ENCODE data around the gene KLF13. TPM values are rescaled to one million over a fixed set of nuclear protein-coding genes. Genes with fewer than 3 reads are reported as not detected.

The KLF13 gene
- total and polyA plus RNA-seq, 10 of the 15 experiments (the other 5 are each of a cell fraction or from before 2014, with no cell fraction given), result 20.3 to 109 (median 51.4) TPM

DNA sequence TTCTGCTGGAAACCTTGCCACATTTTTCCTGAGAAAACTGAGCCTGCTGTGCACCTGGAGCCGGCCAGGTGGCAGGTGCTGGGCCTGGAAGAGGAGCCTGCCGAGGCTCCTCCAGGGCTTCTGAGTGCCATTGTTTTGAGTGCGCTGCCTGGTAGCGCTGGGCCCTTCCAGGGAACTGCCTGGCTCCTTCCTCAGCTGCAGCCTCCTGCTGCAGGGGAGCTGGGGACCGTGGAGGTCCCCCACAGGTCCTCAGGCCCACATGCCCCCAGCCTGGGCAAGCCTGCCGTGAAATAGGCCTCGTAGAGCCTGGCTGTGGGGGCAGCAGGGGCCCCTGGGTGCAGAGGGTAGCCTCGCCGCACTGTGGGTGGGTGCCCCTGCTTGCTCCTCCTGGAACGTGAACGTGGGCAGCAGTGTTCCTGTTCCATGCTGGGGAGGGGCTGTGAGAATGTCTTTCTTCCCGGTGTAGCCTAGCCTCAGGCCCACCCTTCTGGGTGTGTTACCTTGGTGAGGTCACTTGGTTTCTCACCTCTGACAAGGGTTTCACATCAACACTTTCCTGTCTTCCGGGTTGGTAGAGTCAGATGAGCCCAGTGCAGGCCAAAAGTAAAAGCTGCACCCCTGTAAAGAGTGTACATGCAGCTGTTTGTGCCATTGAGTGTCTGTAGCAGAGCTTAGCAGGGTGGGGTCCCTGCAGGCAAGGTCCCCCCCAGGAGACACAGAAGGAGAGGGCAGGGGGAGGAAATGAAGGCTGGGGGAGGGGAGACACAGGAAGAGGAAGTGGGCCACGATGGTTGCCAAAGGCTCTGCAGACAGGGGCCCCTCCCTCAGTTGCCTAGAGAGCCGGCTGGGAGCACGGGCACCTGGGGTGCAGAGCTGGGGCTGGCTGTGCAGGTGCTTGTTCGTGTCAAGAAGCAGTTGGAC, 34.5 kb downstream of the KLF13 start (continued):
- no peak for TF ChIP-seq BCL3 (IDR thresholded peaks at IDR 0.05; ENCODE audit: borderline replicate concordance, insufficient read depth, low read depth, low read length, poor library complexity, severe bottlenecking)
- TF ChIP-seq NFYB (IDR thresholded peaks at IDR 0.05; ENCODE audit: insufficient read depth, low read depth, low read length), result no peak
- no peak for TF ChIP-seq KAT2A (conservative IDR thresholded peaks at IDR 0.05; ENCODE audit: control insufficient read depth, low read depth, low read length)
- TF ChIP-seq ZNF384 (IDR thresholded peaks at IDR 0.05; ENCODE audit: borderline replicate concordance, low read depth, low read length), result no peak
- no peak for TF ChIP-seq SRF (IDR thresholded peaks at IDR 0.05; ENCODE audit: low read depth in 2 of 2, low read length in 2 of 2)
- TF ChIP-seq EZH2 (IDR thresholded peaks at IDR 0.05; ENCODE audit: borderline replicate concordance, control insufficient read depth, low read depth, low read length), result no peak
- TF ChIP-seq HDAC6 (IDR thresholded peaks at IDR 0.05; ENCODE audit: unreplicated experiment), result no peak
- no peak for TF ChIP-seq SMAD5 (IDR thresholded peaks at IDR 0.05; ENCODE audit: low read depth)
- no peak; the same call in 1 of the 2 replicates for TF ChIP-seq ZBTB40 (IDR thresholded peaks at IDR 0.05; ENCODE audit: borderline replicate concordance)
- no peak for TF ChIP-seq RAD21 (IDR thresholded peaks at IDR 0.05; ENCODE audit: insufficient read depth, low read depth, low read length)
- TF ChIP-seq, protein P1, sequence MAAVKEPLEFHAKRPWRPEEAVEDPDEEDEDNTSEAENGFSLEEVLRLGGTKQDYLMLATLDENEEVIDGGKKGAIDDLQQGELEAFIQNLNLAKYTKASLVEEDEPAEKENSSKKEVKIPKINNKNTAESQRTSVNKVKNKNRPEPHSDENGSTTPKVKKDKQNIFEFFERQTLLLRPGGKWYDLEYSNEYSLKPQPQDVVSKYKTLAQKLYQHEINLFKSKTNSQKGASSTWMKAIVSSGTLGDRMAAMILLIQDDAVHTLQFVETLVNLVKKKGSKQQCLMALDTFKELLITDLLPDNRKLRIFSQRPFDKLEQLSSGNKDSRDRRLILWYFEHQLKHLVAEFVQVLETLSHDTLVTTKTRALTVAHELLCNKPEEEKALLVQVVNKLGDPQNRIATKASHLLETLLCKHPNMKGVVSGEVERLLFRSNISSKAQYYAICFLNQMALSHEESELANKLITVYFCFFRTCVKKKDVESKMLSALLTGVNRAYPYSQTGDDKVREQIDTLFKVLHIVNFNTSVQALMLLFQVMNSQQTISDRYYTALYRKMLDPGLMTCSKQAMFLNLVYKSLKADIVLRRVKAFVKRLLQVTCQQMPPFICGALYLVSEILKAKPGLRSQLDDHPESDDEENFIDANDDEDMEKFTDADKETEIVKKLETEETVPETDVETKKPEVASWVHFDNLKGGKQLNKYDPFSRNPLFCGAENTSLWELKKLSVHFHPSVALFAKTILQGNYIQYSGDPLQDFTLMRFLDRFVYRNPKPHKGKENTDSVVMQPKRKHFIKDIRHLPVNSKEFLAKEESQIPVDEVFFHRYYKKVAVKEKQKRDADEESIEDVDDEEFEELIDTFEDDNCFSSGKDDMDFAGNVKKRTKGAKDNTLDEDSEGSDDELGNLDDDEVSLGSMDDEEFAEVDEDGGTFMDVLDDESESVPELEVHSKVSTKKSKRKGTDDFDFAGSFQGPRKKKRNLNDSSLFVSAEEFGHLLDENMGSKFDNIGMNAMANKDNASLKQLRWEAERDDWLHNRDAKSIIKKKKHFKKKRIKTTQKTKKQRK (IDR thresholded peaks at IDR 0.05; ENCODE audit: low read depth, low read length), result no peak
- no peak for TF ChIP-seq CUX1 (IDR thresholded peaks at IDR 0.05; ENCODE audit: insufficient replicate concordance, low read depth, low read length)
